IMR-90 (cell line): ENCODE measurements around the gene ATIC. TPM values are rescaled to one million over a fixed set of nuclear protein-coding genes. Genes with fewer than 3 reads are reported as not detected.

Experiments
- ATAC-seq: fragments of 200-7000 bp; cut with Tn5 transposase; 2 replicates; pipeline ENCODE4 v1.9.1; 2020; ENCODE audit warnings: low read depth, mild to moderate bottlenecking, moderate library complexity
- BruUV-seq: library from RNA; stranded (reverse); fragments of 400-500 nt; replicated peaks from 2 replicates; lab custom pipeline; 2021; lab: Mats Ljungman, UMichigan
- CTCF ChIA-PET: fragments of 300-600 bp; formaldehyde crosslinking; extraction: SDS; loops from one replicate; lab custom pipeline; 2021; ENCODE audit warnings: antibody characterized with exemption; lab: Yijun Ruan, JAX
- POLR2A ChIA-PET: fragments of 300-600 bp; sonication (Branson Sonifier 250); formaldehyde crosslinking; loops from one replicate; lab custom pipeline; 2022; ENCODE audit warnings: antibody characterized with exemption; ENCODE audit not compliant: unreplicated experiment; lab: Charles Lee
- DNase-seq: peaks from one replicate; pipeline ENCODE4 v3.0.0; 2013
- H2AFZ ChIP-seq: replicated peaks from 2 replicates; pipeline ENCODE3; 2013; ENCODE audit warnings: low read length, mild to moderate bottlenecking; ENCODE audit not compliant: poor library complexity
- H2AK5ac ChIP-seq: 2 replicates; pipeline ENCODE4 v1.6.1; 2013; ENCODE audit warnings: low read depth, low read length, inconsistent platforms
- H2AK9ac ChIP-seq: replicated peaks from 2 replicates; pipeline ENCODE3; 2013; ENCODE audit warnings: mild to moderate bottlenecking, low read depth, low read length, moderate library complexity; ENCODE audit not compliant: poor library complexity
- H2BK120ac ChIP-seq: 2 replicates; pipeline ENCODE4 v1.6.1; 2013; ENCODE audit warnings: low read depth, low read length, inconsistent platforms
- H2BK15ac ChIP-seq: 3 replicates; pipeline ENCODE4 v1.6.1; 2013; ENCODE audit warnings: low read depth, low read length, inconsistent platforms
- H2BK20ac ChIP-seq: 2 replicates; pipeline ENCODE4 v1.6.1; 2013; ENCODE audit warnings: low read depth, mild to moderate bottlenecking, inconsistent platforms, low read length, moderate library complexity
- H2BK5ac ChIP-seq: 2 replicates; pipeline ENCODE4 v1.6.1; 2013; ENCODE audit warnings: mild to moderate bottlenecking, low read depth, low read length, inconsistent platforms; ENCODE audit not compliant: poor library complexity, severe bottlenecking
- H3K14ac ChIP-seq: replicated peaks from 2 replicates; pipeline ENCODE4 v1.6.1; 2013; ENCODE audit warnings: low read depth, low read length, inconsistent platforms
- H3K18ac ChIP-seq: 2 replicates; pipeline ENCODE4 v1.6.1; 2013; ENCODE audit warnings: low read depth, low read length, control low read depth
- H3K23ac ChIP-seq: 2 replicates; pipeline ENCODE4 v1.6.1; 2013; ENCODE audit warnings: low read depth, low read length, inconsistent platforms
- H3K27ac ChIP-seq: 2 replicates; pipeline ENCODE4 v1.5.1; 2013; ENCODE audit warnings: mild to moderate bottlenecking, control low read depth, low read length; ENCODE audit not compliant: insufficient read depth
- H3K27me3 ChIP-seq: 2 replicates; pipeline ENCODE4 v1.6.1; 2013; ENCODE audit warnings: low read length; ENCODE audit not compliant: control insufficient read depth, insufficient read depth
- H3K36me3 ChIP-seq: 2 replicates; pipeline ENCODE4 v1.6.1; 2013; ENCODE audit warnings: low read length, mixed read lengths; ENCODE audit not compliant: control insufficient read depth, insufficient read depth
- H3K4ac ChIP-seq: 2 replicates; pipeline ENCODE4 v1.6.1; 2013; ENCODE audit warnings: low read depth, low read length, inconsistent platforms
- H3K4me1 ChIP-seq: 2 replicates; pipeline ENCODE4 v1.6.1; 2013; ENCODE audit warnings: low read length, mixed read lengths; ENCODE audit not compliant: control insufficient read depth, insufficient read depth
- H3K4me2 ChIP-seq: 2 replicates; pipeline ENCODE4 v1.6.1; 2013; ENCODE audit warnings: low read depth, mild to moderate bottlenecking, control low read depth, low read length, moderate library complexity
- H3K4me3 ChIP-seq: 2 replicates; pipeline ENCODE4 v1.5.1; 2013; ENCODE audit warnings: low read depth, mild to moderate bottlenecking, control low read depth, low read length, moderate library complexity; ENCODE audit not compliant: insufficient read depth
- H3K56ac ChIP-seq: 2 replicates; pipeline ENCODE4 v1.6.1; 2013; ENCODE audit warnings: low read length, inconsistent platforms; ENCODE audit not compliant: insufficient read depth; ENCODE audit errors: extremely low read depth
- H3K79me1 ChIP-seq, 2 experiments: 2 replicates each; pipeline ENCODE4 v1.6.1; 2013; ENCODE audit warnings: low read length in 2 of 2, inconsistent platforms in 1 of 2, low read depth in 1 of 2
- H3K9ac ChIP-seq: 2 replicates; pipeline ENCODE4 v1.6.1; 2013; ENCODE audit warnings: low read depth, low read length, control low read depth
- H3K9me1 ChIP-seq: 2 replicates; pipeline ENCODE4 v1.6.1; 2013; ENCODE audit warnings: low read length, inconsistent platforms; ENCODE audit not compliant: insufficient read depth
- H3K9me3 ChIP-seq: 2 replicates; pipeline ENCODE4 v1.6.1; 2013; ENCODE audit warnings: low read length; ENCODE audit not compliant: control insufficient read depth, insufficient read depth
- H4K20me1 ChIP-seq: 2 replicates; pipeline ENCODE4 v1.6.1; 2013; ENCODE audit warnings: low read length, inconsistent platforms; ENCODE audit not compliant: insufficient read depth
- H4K5ac ChIP-seq: 2 replicates; pipeline ENCODE4 v1.6.1; 2013; ENCODE audit warnings: mild to moderate bottlenecking, low read depth, low read length, control low read depth
- H4K8ac ChIP-seq, 2 experiments: 2 replicates each; pipeline ENCODE4 v1.6.1; 2013; ENCODE audit warnings: low read depth in 2 of 2, low read length in 2 of 2, control low read depth in 1 of 2, inconsistent platforms in 1 of 2
- H4K91ac ChIP-seq: 2 replicates; pipeline ENCODE4 v1.6.1; 2013; ENCODE audit warnings: low read depth, low read length, inconsistent platforms; ENCODE audit not compliant: insufficient read depth
- CEBPB ChIP-seq: IDR thresholded peaks from 2 replicates; pipeline ENCODE4 v1.6.1; 2012; ENCODE audit warnings: low read depth, low read length, improper control_type of control experiment
- ELK1 ChIP-seq: fragments of 150-350 bp; IDR thresholded peaks from 2 replicates; pipeline ENCODE4 v1.6.1; 2016; ENCODE audit warnings: low read depth, mild to moderate bottlenecking, low read length, moderate library complexity, borderline replicate concordance
- FOS ChIP-seq: fragments of 150-350 bp; IDR thresholded peaks from 2 replicates; pipeline ENCODE4 v1.6.1; 2016; ENCODE audit warnings: low read depth, low read length
- MAFK ChIP-seq: IDR thresholded peaks from 2 replicates; pipeline ENCODE4 v1.6.1; 2012; ENCODE audit warnings: low read depth, low read length, improper control_type of control experiment
- MAZ ChIP-seq: IDR thresholded peaks from 2 replicates; pipeline ENCODE4 v1.6.1; 2012; ENCODE audit warnings: low read depth, mild to moderate bottlenecking, low read length, improper control_type of control experiment, moderate library complexity, borderline replicate concordance
- MXI1 ChIP-seq: IDR thresholded peaks from 2 replicates; pipeline ENCODE4 v1.6.1; 2012; ENCODE audit warnings: low read depth, mild to moderate bottlenecking, low read length, moderate library complexity, borderline replicate concordance
- NFE2L2 ChIP-seq: fragments of 150-350 bp; IDR thresholded peaks from 2 replicates; pipeline ENCODE4 v1.6.1; 2016; ENCODE audit warnings: low read depth, mild to moderate bottlenecking, low read length
- POLR2A ChIP-seq: IDR thresholded peaks from 2 replicates; pipeline ENCODE4 v1.6.1; 2012; ENCODE audit warnings: mild to moderate bottlenecking, low read depth, low read length
- RCOR1 ChIP-seq: IDR thresholded peaks from 2 replicates; pipeline ENCODE4 v1.6.1; 2012; ENCODE audit warnings: mild to moderate bottlenecking, low read length, improper control_type of control experiment; ENCODE audit not compliant: insufficient replicate concordance
- SMC3 ChIP-seq: fragments of 150-350 bp; IDR thresholded peaks from 2 replicates; pipeline ENCODE4 v1.6.1; 2016; ENCODE audit warnings: low read depth, mild to moderate bottlenecking, antibody characterized with exemption, low read length, moderate library complexity
- WGBS, 2 experiments: methylation state at CpG; one replicate each; pipeline versions ENCODE4 v1.1.5 to v1.1.7; 2013; ENCODE audit warnings: missing lambda C conversion rate in 2 of 2; ENCODE audit not compliant: insufficient read length in 1 of 2; ENCODE audit errors: extremely low coverage in 2 of 2; 5-methylcytosine and 5-hydroxymethylcytosine counted together
- dilution Hi-C: fragments of 300-500 bp; cut with HindIII; formaldehyde crosslinking; loops from one replicate; pipeline ENCODE4 v1.14.3; 2018; ENCODE audit warnings: low sequenced_read_pairs; ENCODE audit not compliant: unreplicated experiment
- in situ Hi-C: fragments of 300-500 bp; cut with MboI; formaldehyde crosslinking; loops from 3 replicates; pipeline ENCODE4 v1.14.3; 2019; ENCODE audit warnings: low sequenced_read_pairs, inconsistent platforms, mixed read lengths
- intact Hi-C: fragments of 100-400 bp; cut with micrococcal nuclease; formaldehyde crosslinking; loops from 2 replicates; pipeline ENCODE4 v1.10.0; 2022
- polyA plus RNA-seq, 3 experiments: library from polyadenylated mRNA; depleted of rRNA; stranded (reverse); fragments of >200 nt; gene quantifications; 2 replicates each; pipeline ENCODE4 v1.2.3, GENCODE V29; 2012; ENCODE audit warnings: low replicate concordance in 1 of 3
- total RNA-seq: library from RNA; depleted of rRNA; stranded (reverse); fragments of >200 nt; gene quantifications from 2 replicates; pipeline ENCODE4 v1.2.3, GENCODE V29; 2012

ATIC gene
- total and polyA plus RNA-seq, 2 of the 4 experiments (the other 2 are of a cell fraction) = 30.5 to 101 TPM

- TF ChIP-seq MAZ = no peak
These were observed 58.5 kb downstream of the ATIC start (continued) for GRCh38 chr2:215370112-215370965.

GRCh38 chr2:215371915-215372897 lies 60.3 kb downstream of the ATIC start:
- intact Hi-C loops = no loop called here

More at GRCh38 chr2:215371915-215372897, 60.3 kb downstream of the ATIC start:
- CTCF ChIA-PET = no interaction called here
- H2BK120ac ChIP-seq = no peak overlapping the region
- peaks cover 73% of the 10 kb centered on the region for H3K36me3 ChIP-seq
- H3K4me1 ChIP-seq = peaks cover 7% of the 10 kb centered on the region
- H2AK9ac ChIP-seq = peak overlapping the region; percentile 61
- H3K79me1 ChIP-seq = peaks cover 19 to 43% of the 10 kb centered on the region in 2 experiments
- TF ChIP-seq MXI1 (no peak), POLR2A (no peak), FOS (no peak), NFE2L2 (no peak), MAZ (no peak), SMC3 (no peak), RCOR1 (no peak), MAFK (no peak), CEBPB (no peak; the same call in 1 of the 2 replicates), ELK1 (no peak)
- WGBS, 2 experiments = 89% methylated on average over 4 of the region's 14 CpGs; no CpG with 5 or more reads in 1 of the 2 experiments
- no peaks in the 10 kb centered on the region for H3K9me3 ChIP-seq
- no peak overlapping the region for H2BK15ac ChIP-seq
- H3K9me1 ChIP-seq = peaks cover 12% of the 10 kb centered on the region
- no peak overlapping the region for H3K9ac ChIP-seq
- POLR2A ChIA-PET = no interaction called here
- H2AFZ ChIP-seq = no peak overlapping the region
- no peak overlapping the region for H3K18ac ChIP-seq
- no peak overlapping the region for H3K23ac ChIP-seq
- H4K8ac ChIP-seq = 0 out of 4 replicates have a peak overlapping the region, but pooled peaks of 1 of the 2 experiments have one; percentile 0
- no peak overlapping the region for H2BK5ac ChIP-seq
- no peaks in the 10 kb centered on the region for H3K27me3 ChIP-seq
- ATAC-seq = no peak
- no peak overlapping the region for H2AK5ac ChIP-seq
- no peak overlapping the region for H2BK20ac ChIP-seq
- no peak overlapping the region for H3K4ac ChIP-seq
- H3K14ac ChIP-seq = no peak overlapping the region
- DNase-seq = no peak
- H3K56ac ChIP-seq = no peak overlapping the region
- no peak overlapping the region for H3K4me3 ChIP-seq
- H3K27ac ChIP-seq = no peak overlapping the region
- dilution Hi-C loops (no loop called here), in situ Hi-C loops (no loop called here)
- no peak overlapping the region for H4K5ac ChIP-seq
- H4K20me1 ChIP-seq = peaks cover 40% of the 10 kb centered on the region
- H3K4me2 ChIP-seq = no peak overlapping the region
- TSS peak; percentile 93 for BruUV-seq
- H4K91ac ChIP-seq = no peak overlapping the region
